HG03558 (cell line): Measurements from ENCODE around the gene KIF7.
"Not testable (repeated sequence)": the region's sequence is repeated elsewhere in the genome, so short reads cannot be mapped to it uniquely, and the experiment has no call there.

ENCODE experiments used
- ATAC-seq: cut with Tn5 transposase; IDR thresholded peaks from one replicate; pipeline ENCODE4 v1.9.1; 2021; ENCODE audit warnings: moderate number of reproducible peaks; ENCODE audit not compliant: unreplicated experiment; ENCODE audit errors: extremely low read depth

KIF7 gene

DNA sequence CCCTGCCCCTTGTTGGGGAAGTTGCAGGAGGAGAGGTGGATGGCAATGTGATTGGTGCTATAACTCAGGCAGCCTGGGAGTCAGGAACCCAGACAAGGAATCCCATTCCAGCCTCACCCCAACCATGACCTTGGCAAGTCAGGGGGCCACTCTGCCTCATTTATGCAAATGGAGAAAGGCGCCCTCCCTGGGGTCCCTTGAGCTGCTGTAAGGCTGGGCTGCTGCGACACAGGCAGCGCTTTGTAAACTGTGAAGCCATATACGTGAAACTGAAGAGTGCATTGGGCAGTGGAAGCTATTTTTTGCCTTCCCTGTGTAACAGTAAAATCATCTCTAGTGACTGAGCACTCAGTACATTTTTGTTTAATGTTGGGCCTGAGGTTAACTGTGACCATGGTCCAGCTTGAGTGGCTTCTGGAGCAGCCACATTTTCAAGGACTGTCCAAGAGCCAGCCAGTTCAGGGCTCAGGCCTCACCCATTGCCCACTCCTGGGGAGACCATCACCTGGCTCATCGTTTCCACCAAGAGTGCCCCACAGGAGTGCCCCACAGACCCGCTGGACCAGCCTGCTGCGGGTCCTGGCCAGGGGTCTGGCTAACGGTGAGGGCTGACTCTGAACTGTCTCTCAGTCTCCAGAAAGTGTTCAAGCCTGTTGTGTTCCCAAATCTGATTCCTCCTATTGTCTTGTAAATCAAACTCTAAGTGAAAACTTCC, 27.9 kb downstream of the KIF7 start:
- ATAC-seq = no peak

DNA sequence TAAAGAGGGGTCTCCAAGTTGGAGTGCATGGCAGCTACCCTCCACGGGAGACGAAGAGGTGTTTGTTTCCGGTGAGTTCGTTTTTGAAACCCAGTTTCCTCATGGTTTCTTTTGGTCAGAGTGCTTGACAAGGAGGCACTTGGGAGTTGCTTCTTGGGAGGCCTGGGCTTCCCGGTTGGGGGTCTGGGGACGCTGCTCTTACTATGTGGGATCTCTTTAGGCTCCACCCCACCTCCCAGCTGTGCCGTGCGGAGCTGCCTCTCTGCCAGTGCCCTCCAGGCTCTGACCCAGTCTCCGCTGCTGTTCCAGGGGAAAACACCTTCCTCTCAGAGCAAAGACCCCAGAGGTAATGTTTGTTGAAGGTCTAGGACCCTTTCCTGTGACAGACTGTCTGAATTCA, 29.6 kb downstream of the KIF7 start:
- ATAC-seq = no peak

DNA sequence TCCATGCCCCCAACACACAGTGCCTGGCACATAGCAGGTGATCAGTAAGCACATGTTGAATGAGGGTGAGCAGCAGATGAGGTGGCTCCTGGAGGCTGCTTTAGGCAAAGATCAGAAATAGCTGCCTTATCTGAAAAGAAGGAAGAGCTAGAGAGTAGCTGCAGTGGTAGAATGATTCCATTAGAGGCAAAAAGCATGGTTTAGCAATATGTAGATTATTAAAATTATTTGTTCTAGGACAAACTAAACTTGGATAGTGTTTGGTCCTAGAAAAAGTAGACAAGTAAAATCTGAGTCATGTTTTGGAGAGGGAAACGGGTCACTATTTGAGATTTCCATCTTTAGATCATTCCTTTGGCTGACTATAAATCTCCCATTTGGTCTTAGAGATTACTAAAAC, 32.1 kb downstream of the KIF7 start:
- ATAC-seq = no peak

DNA sequence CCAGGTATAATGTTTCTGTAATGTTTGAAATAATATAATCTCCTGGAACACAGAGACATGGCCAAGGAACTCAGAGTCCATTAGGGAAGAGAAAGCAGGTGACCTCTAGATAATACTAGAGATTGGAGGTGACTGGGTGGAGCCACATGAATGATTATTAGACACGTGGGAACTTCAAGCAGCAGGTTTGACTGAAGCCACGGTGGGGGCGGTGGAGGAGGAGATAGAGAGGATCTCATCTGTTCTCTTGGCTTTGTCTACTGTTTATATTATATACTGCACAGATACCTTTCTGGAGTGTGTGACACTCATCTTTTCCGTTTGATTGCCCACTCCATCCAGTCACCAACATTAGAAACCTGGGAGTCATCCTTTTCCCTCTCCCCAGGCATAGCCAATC, 33.7 kb downstream of the KIF7 start:
- no peak for ATAC-seq

DNA sequence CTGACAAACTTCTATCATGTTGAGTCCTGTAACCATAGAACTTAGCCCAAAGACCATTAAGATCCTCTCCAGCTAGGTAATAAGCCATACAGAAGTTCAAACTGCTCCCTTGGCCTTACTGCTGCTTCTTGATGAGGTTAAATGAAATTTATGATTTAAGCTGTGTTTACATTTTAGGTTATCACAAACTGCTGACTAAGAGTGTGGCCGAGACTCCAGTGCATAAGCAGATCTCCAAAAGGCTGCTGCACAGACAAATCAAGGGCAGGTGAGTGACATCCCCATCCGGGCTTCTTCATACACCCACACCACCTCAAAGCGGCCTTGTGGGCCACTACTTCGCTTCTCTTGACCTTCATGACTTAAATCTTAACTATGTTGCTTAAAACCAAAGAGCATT, 39.0 kb downstream of the KIF7 start:
- no peak for ATAC-seq

DNA sequence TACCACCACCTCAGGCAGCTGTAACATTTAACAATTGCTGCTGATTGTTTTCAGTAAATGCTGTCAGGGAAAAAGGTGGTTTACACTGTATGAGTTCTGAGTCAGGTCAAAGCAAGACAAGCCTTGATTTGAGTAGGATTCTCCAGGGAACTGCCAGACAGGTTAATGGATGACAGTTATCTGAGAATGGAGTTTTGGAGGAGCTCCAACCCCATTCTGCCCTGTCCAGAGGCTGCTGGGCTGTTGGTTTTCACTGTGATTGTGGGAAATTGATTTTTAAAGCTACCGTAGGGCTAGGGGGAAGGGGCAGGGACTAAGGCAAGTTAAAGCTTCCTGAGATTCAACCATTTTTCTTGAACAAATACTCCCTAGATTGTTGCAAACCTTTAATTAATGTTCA, 40.1 kb downstream of the KIF7 start:
- no peak for ATAC-seq

DNA sequence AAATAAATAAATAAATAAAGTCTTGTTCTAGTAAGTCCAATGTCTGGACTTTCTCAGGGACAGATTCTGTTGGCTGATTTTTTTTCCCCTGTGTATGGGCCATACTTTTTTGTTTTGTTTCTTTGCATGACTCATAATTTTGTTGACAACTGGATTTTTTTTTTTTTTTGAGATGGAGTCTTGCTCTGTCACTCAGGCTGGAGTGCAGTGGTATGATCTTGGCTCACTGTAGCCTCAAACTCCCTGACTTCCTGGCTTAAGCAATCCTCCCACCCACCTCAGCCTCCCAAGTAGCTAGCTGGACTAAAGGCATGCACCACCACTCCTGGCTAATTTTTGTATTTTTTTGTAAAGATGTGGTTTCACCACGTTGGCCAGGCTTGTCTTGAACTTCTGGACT, 41.1 kb downstream of the KIF7 start:
- ATAC-seq = no peak

DNA sequence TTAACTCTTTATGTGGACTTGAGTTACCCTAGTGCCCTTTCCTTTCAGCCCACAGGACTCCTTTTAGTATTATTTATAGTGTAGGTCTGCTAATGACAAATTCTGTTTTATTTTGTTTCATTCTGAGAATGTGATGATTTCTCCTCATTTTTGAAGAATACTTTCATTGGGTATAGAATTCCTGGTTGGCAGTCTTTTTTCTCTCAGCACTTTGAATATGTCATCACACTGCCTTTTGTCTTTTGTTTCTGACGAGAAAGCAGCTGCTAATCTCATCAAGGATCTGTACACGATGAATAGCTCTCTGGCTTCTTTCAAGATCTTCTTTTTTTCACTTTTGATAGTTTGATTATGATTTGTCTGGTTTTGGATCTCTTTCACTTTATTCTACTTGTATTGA, 42.2 kb downstream of the KIF7 start:
- ATAC-seq = no peak

DNA sequence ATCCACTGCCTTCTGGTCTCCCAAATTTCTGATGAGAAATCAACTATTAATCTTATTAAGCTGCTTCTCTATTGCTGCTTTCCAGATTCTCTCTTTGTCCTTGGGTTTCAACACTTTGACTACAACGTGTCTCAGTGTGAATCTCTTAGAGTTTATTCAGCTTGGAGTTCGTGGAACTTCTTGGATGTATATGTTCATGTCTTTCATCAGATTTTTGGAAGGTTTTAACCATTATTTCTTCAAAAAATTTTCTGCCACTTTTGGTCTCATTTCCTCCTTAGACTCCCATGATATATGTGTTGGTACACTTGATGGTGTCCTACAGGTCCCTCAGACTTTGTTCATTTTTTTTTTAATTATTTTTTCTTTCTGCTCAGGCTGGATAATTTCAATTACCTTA, 44.0 kb downstream of the KIF7 start:
- no peak for ATAC-seq

DNA sequence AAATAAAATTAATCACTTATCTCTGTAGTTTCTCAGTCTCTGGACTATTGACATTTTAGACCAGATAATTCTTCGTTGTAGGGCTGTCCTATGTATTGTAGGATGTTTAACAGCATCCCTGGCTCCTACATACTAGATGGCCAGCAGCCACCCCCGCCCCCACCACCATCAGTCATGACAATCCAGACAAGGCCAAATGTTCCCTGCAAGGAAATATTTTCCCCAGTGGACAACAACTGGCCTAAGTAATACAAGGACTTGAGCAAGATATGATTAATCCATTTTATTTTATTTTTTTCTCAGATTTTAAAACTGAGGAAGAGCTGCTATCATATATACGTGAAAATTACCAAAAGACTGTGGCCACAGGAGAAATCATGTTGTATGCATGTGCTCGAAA, 56.2 kb downstream of the KIF7 start:
- ATAC-seq = no peak

DNA sequence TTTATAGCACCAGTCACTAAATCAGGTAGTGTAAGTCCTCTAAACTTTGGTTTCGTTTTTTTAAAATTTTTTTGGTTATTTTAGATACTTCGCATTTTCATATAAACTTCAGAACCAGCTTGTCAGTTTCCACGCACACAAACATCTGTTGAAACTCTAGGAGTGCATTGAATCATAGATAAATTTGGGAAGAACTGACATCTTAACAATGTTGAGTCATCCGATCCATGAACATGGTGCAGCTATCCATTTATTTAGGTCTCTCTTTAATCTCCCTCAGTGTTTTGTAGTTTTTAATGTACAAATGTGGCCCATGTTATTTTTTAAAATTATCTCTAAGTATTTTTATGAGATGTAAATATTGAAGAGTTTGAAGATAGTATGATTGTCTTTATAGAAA, 62.2 kb downstream of the KIF7 start:
- no peak for ATAC-seq

DNA sequence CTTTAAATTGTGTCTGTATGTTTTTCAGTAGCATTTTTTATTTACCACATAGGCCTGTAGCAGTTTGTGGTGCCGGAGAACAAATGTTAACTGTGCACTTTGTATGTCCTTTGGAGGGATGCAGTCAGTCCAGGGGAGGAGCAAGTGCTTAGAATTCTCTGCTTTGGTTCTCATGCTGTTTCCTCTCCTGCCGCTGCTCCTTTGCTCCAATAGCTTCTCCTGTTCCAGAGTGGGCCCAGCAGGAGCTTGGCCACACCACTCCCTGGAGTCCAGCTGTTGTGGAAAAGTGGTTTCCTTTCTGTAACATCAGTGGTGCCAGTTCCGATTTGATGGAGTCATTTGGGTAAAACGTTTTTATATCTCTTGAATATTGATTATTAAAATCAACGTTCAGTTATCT, 63.4 kb downstream of the KIF7 start:
- ATAC-seq = no peak

DNA sequence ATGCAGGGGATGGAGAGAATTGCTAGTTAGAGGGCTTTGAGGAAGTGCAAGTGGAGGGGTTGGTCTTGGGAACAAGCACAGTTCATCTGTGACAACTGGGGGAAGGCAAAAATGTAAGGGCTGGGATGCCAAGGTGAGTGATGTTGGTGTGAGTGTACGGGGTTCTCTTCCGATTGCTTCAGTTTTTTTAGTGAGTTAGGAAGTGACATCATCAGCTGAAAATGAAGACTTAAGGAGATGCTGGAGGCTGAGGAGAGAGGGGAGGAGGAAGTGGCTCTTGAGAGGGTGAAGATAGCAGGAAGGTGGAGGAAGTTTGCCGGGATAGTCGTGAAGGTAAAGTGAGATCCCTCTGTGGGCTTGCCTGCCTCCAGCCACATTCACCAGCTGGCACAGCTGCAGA, 67.3 kb downstream of the KIF7 start:
- ATAC-seq = no peak

DNA sequence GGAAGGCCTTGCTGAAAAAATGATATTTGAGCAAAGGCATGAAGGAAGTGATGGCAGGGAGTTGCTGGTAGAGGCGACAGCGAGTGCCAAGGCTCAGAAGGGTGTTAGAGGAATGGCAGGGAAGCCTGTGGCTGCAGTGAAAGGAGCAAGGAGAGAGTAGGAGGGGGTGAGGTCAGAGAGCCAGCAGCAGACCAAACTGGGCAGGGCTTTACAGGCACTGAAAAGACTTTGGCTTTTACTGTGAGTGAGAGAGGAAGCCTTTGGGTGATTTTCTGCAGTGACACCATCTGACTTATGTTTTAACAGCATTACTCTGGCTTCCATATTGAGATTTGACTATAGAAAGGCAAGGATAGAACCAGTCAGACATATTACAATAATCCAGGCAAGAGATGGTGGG, 68.6 kb downstream of the KIF7 start:
- no peak for ATAC-seq

DNA sequence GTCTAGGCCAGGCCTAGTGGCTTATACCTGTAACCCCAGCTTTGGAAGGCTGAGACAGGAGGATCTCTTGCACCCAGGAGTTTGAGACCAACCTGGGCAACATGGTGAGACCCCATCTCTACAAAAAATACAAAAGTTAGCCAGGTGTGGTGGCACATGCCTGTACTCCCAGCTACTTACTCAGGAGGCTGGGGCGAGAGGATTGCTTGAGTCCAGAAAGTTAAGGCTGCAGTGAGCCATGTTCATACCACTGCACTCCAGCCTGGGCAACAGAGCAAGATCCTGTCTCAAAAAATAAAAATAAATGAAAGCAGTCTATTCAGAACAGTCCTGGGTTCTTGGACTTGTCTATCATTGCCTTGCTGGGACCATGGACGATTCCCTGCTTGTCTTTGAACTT, 74.5 kb downstream of the KIF7 start:
- not testable (repeated sequence) for ATAC-seq

DNA sequence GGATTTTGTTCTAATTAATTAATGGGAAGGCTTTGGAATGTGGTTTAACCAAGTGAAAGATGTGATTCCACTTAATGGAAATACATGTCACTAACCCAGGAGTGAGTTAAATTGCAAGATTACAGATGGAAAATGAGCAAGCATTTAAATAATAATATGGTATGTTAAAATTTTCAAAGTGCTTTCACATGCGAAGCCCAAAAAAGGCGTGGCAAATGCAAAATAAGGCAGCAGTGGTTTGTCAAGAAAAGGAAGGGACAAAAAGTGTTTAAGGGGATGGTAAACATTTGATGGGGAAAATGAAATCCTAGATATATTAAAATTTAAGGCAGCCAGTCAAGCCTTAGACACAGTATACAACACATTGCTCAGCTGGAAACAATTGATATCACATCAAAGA, 77.1 kb downstream of the KIF7 start:
- no peak for ATAC-seq
